PC-3 (cell line): ENCODE measurements around the gene ZNF407.

Experiments used
- EZH2 ChIP-seq: fragments of 300-600 bp; sonication (generic); IDR thresholded peaks from one replicate; pipeline ENCODE4 v1.6.1; 2017; ENCODE audit warnings: antibody characterized with exemption, mild to moderate bottlenecking, low read length; ENCODE audit not compliant: unreplicated experiment
- EZH2phosphoT487 ChIP-seq: fragments of 300-600 bp; sonication (generic); IDR thresholded peaks from 2 replicates; pipeline ENCODE4 v1.6.1; 2018; ENCODE audit warnings: mild to moderate bottlenecking, antibody characterized with exemption, low read length, borderline replicate concordance
- TF ChIP-seq, protein P1 (sequence below): fragments of 300-600 bp; sonication (generic); conservative IDR thresholded peaks from 2 replicates; pipeline ENCODE4 v1.5.1; 2017; ENCODE audit warnings: antibody characterized with exemption, low read depth, mild to moderate bottlenecking, low read length

DNA sequence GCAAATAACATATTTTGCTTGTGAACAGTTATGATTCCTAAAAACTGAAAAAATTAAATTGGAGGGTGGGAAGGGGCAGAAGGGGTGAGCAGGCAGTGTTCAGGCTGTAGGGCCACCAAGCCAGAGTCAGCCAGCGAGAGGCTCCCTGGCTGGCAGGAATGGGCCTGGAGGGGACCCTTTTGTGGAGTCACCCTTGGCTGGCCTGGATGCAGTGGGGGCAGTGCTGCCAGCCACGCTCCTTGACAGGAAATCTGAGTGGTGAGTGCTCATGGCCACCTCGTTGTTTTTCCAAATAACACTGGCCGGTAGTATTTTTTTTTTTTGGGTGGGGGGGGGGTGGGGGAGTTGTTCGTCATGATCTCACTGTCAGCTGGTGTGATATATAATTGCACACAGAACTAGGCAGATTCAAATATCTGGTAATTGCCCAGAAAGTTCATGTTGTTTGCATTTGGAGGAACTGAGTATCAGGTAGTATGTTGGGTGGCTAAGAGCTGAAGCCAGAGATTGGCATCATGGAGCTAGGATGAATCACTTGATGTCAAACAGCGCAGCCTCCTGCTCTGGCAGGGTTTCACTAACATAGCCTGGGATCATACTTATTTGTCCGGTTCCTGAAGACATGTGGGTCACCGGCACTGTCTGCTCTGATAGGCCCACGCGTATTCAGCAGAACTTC lies 451.2 kb downstream of the ZNF407 start:
- TF ChIP-seq, protein P1, sequence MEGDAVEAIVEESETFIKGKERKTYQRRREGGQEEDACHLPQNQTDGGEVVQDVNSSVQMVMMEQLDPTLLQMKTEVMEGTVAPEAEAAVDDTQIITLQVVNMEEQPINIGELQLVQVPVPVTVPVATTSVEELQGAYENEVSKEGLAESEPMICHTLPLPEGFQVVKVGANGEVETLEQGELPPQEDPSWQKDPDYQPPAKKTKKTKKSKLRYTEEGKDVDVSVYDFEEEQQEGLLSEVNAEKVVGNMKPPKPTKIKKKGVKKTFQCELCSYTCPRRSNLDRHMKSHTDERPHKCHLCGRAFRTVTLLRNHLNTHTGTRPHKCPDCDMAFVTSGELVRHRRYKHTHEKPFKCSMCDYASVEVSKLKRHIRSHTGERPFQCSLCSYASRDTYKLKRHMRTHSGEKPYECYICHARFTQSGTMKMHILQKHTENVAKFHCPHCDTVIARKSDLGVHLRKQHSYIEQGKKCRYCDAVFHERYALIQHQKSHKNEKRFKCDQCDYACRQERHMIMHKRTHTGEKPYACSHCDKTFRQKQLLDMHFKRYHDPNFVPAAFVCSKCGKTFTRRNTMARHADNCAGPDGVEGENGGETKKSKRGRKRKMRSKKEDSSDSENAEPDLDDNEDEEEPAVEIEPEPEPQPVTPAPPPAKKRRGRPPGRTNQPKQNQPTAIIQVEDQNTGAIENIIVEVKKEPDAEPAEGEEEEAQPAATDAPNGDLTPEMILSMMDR: no peak
- TF ChIP-seq EZH2phosphoT487: no peak
- TF ChIP-seq EZH2: no peak
